HuH-7.5 (cell line): ENCODE data around the gene CYCS.
"Not testable (repeated sequence)": the region's sequence is repeated elsewhere in the genome, so short reads cannot be mapped to it uniquely, and the experiment has no call there.

Experiments used
- DNase-seq: peaks from one replicate; pipeline ENCODE4 v3.0.0; 2011; ENCODE audit warnings: low spot score

Gene CYCS

DNA sequence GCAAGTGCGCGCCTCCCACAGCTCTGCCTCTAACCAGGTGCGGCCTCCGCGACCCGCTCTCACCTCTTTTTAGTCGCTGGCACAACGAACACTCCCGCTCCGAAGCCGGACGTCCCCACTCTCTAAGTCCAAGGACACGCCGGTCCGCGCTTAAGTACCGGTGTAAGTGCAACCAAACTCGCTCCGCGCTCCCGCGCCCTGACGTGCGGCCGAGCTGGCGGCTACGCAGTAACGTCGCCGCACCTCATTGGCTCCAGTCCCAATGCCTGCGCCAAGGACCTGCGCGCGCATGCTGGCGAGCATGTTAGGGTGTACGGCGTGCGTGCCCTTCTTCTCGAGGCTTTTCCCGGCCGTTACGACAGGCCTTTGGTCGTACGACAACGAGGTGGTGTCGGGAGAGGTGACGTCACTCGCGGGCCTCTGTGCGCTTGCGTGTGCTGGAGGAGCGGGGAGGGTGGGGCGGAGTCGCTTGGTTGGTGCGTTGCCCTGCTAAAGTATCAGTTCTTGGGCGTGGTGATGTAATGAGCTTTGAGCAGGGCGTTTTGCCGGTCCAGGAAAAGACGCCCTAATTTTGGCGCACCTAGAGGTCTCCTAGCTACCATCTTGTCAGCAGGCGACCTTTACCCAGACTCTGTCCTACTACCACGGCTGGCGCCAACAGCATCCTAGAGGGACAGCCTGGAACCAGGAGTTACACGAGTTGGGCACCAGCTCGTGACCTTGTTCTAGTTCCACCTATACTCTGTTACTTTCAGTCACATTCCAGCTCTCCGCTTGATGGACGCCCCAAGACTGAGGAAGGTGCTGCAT lies at the start of gene CYCS:
Gene CYCS, minus strand, starts transcription at position 124 of the 810 bp plus-strand sequence. CDS start 1,141 bp downstream, outside the sequence.
- DNase-seq, result peak; percentile 68

GRCh38 chr7:25173184-25173583 lies 48.1 kb upstream of the CYCS start:
- no peak for DNase-seq

DNA sequence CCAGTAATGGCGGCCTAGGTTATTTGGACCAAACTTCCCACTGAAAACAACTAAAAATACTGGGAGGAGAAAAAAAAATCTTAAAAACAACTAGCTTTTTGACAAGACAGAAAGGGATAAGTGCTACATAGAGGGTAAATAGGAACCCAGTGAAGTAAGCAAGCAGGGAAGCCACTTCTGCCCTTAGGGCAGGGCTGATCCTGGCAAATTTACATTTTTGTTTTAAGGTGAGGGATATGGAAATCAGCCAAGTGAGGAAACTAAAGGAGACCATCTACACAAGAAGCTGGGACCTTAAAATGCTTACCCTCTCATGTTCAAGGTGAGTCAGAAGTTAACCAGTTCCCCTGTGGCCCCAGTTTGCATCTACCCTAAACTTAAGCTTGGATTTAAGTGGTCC lies 46.5 kb upstream of the CYCS start:
- no peak for DNase-seq

DNA sequence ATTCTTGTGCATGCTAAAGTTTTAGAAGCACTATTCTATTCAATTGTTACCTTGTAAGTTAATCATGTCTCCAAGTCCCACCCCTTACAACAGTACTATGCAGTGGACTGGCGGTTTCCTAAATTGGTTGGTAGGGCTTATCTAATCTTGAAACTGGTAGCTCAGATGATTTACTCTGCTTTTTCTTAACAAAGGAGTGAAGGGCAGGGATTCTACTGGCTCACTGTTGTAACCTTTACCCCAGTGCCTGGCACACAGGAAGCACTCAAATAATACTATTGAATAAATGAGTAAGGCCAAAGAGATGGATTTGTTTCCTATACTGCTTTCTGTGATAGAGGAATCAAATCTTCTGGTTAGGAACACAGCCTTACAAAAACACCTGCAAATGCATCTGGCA lies 46.0 kb upstream of the CYCS start:
- no peak for DNase-seq

DNA sequence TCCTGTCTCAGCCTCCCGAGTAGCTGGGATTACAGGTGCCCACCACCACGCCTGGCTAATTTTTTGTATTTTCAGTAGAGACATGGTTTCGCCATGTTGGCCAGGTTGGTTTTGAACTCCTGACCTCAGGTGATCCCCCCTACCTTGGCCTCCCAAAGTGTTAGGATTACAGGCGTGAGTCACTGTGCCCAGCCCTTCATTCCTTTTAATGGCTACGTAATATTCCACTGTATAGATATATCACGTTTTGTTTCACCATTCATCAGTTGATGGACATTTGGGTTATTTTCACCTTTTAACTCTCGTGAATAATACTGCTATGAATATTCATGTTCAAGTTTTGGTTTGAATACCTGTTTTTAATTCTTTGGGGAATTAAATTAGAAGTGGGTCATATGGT lies 44.6 kb upstream of the CYCS start:
- DNase-seq, result no peak

DNA sequence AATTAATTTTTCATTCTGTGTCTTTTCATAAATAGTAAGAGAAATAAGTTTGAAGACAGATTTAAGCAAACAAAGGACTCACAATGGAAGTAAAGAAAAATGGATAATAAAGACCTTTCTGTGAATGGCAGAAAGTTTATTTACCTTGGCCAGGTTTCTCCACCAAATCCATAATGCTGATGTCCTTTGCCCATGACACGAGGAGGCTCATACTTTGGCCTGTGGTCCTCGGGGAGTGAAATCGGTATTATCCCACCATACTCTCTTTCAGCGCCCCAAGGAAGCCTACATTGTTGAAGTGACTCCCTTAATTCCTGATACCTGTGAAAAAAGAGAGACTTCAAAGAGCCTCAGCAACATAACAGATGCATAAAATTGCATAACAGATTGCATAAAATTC lies 43.1 kb upstream of the CYCS start:
- DNase-seq, result no peak

- DNase-seq, result no peak
These were observed 42.3 kb upstream of the CYCS start for GRCh38 chr7:25167262-25167843.

DNA sequence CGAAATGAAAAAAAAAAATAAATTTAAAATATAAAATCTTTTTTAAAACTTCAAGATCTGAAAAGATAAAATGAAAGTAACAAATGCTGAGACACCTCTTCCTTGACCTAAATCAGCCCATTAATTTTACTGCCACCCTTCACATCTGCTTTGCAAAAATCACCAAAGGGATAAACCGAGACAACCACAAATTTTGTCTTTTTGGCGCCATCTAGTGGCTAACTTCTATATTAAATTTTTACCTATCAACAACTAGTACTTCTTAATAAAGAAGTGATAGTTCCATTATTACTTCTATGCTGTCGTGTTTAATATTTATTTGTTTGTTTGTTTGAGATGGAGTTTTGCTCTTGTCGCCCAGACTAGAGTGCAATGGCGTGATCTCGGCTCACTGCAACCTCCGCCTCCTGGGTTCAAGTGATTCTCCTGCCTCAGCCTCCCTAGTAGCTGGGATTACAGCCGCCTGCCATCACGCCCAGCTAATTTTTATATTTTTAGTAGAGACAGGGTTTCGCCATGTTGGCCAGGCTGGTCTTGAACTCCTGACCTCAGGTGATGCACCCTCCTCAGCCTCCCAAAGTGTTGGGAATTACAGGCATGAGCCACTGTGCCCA lies 35.0 kb upstream of the CYCS start:
- not testable (repeated sequence) for DNase-seq

DNA sequence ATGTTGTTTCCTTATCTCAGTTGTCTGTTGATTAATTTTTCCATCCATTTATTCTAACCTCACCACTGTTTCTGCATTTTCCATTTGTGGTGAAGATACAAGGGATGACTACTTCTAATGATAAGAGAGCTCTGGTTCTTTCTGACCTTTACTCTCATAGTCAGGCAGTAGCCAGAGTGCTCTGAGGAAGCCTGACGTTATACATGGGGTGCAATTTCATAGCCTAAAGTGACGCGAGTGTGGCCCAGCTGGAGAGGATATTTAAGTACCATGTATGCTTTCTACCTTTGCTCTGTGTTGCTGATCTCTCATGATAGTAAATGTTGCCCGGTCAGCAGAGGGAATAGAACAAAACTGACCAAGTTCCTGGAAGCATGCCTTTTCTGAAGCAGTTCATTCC lies 33.9 kb upstream of the CYCS start:
- no peak for DNase-seq

GRCh38 chr7:25151773-25152172 lies 26.7 kb upstream of the CYCS start:
- DNase-seq, result no peak

DNA sequence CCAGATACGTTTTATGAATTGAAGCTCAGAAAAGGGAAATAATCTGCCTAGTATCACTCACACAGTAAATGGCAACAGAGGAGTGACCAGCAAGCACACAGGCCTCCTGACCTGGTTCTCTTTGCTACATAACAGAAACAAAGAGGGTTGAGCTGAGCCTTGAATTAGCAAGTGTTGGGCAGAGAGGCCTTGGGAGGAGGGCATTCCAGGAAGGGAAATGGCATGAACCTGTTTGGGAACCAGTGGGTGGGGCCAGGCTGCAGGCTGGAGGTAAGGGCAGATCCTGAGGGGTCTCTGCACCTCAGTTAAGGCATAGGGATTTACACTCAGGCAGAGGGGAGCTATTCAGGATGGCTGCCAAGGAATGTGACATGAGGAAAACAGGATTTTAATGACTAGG lies 24.8 kb upstream of the CYCS start:
- DNase-seq, result no peak

GRCh38 chr7:25148772-25149575 lies 23.9 kb upstream of the CYCS start:
- no peak for DNase-seq

GRCh38 chr7:25143763-25144162 lies 18.7 kb upstream of the CYCS start:
- no peak for DNase-seq

GRCh38 chr7:25139536-25139935 lies 14.5 kb upstream of the CYCS start:
- DNase-seq, result no peak

GRCh38 chr7:25134358-25135010 lies 9.4 kb upstream of the CYCS start:
- DNase-seq, result no peak

GRCh38 chr7:25132430-25132829 lies 7.4 kb upstream of the CYCS start:
- DNase-seq, result no peak

DNA sequence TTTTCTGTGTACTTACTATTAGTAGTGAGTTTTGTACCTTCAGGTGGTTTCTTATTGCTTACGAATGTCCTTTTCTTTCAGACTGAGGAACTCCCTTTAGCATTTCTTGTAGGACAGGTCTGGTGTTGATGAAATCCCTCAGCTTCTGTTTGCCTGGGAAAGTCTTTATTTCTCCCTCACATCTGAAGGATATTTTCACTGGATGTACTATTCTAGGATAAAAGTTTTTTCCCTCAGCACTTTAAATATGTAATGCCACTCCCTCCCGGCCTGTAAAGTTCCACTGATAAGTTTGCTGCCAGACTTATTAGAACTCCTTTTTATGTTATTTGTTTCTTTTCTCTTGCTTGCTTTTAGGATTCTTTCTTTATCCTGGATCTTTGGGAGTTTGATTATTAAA lies 1.7 kb upstream of the CYCS start:
- DNase-seq, result no peak

DNA sequence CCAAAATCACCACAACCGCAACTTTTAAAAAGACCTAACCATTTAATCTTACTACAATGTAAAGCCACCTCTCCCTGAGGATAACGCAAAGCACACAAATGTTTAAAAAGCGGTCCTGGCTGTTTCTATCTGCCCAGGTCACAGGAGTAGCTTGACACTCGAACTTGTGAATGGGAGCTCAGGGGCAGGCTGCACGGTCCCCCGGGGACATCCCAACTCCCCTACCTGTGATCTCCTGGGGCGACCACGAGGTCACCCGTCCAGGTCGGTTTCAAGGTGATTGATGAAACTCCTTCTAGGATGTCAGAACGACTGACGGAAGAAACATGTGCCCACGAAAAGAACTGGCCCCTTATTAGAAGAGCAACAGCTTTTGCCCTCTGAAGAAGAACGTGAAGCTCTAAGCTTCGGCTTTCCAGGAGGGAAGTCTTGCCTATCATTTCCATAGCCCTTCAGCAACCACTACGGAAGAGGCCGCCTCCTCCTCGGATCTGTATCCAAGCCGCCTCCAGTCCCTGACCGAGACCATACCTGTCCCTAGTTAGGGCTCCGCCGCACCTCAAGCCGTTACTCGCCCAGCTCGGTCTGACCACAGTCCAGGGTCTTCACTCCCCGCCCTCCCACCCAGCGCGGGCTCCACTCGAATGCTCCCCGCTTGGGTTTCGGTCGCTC lies 459 bp downstream of the CYCS start:
- no peak for DNase-seq

- no peak for DNase-seq
These were observed 2.7 kb downstream of the CYCS start for GRCh38 chr7:25122373-25122772.

- no peak for DNase-seq
These were observed 3.5 kb downstream of the CYCS start for GRCh38 chr7:25121599-25121998.

DNA sequence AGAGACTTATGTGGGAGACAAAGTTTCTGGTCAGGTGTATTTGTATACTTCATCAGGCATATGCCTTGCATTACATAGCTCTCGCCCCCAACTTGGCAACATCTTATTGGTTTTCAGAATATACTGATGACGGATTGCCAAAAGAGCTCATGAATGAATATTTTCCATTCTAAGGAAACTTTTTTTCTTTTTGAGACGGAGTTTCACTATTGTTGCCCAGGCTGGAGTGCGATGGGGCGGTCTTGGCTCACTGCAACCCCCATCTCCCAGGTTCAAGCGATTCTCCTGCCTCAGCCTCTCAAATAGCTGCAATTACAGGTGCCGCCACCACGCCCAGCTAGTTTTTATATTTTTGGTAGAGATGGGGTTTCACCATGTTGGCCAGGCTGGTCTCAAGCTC lies 6.0 kb downstream of the CYCS start:
- DNase-seq, result no peak
